IMR-90 (cell line): ENCODE measurements around the gene SDK1. TPM values are rescaled to one million over a fixed set of nuclear protein-coding genes. Genes with fewer than 3 reads are reported as not detected.

Experiments used
- ATAC-seq: fragments of 200-7000 bp; cut with Tn5 transposase; 2 replicates; pipeline ENCODE4 v1.9.1; 2020; ENCODE audit warnings: low read depth, mild to moderate bottlenecking, moderate library complexity
- BruUV-seq: library from RNA; stranded (reverse); fragments of 400-500 nt; replicated peaks from 2 replicates; lab custom pipeline; 2021; lab: Mats Ljungman, UMichigan
- CTCF ChIA-PET: fragments of 300-600 bp; formaldehyde crosslinking; extraction: SDS; loops from one replicate; lab custom pipeline; 2021; ENCODE audit warnings: antibody characterized with exemption; lab: Yijun Ruan, JAX
- POLR2A ChIA-PET: fragments of 300-600 bp; sonication (Branson Sonifier 250); formaldehyde crosslinking; loops from one replicate; lab custom pipeline; 2022; ENCODE audit warnings: antibody characterized with exemption; ENCODE audit not compliant: unreplicated experiment; lab: Charles Lee
- DNase-seq: peaks from one replicate; pipeline ENCODE4 v3.0.0; 2013
- H2AFZ ChIP-seq: replicated peaks from 2 replicates; pipeline ENCODE3; 2013; ENCODE audit warnings: low read length, mild to moderate bottlenecking; ENCODE audit not compliant: poor library complexity
- H2AK5ac ChIP-seq: 2 replicates; pipeline ENCODE4 v1.6.1; 2013; ENCODE audit warnings: low read depth, low read length, inconsistent platforms
- H2AK9ac ChIP-seq: replicated peaks from 2 replicates; pipeline ENCODE3; 2013; ENCODE audit warnings: mild to moderate bottlenecking, low read depth, low read length, moderate library complexity; ENCODE audit not compliant: poor library complexity
- H2BK120ac ChIP-seq: 2 replicates; pipeline ENCODE4 v1.6.1; 2013; ENCODE audit warnings: low read depth, low read length, inconsistent platforms
- H2BK15ac ChIP-seq: 3 replicates; pipeline ENCODE4 v1.6.1; 2013; ENCODE audit warnings: low read depth, low read length, inconsistent platforms
- H2BK20ac ChIP-seq: 2 replicates; pipeline ENCODE4 v1.6.1; 2013; ENCODE audit warnings: low read depth, mild to moderate bottlenecking, inconsistent platforms, low read length, moderate library complexity
- H2BK5ac ChIP-seq: 2 replicates; pipeline ENCODE4 v1.6.1; 2013; ENCODE audit warnings: mild to moderate bottlenecking, low read depth, low read length, inconsistent platforms; ENCODE audit not compliant: poor library complexity, severe bottlenecking
- H3K14ac ChIP-seq: replicated peaks from 2 replicates; pipeline ENCODE4 v1.6.1; 2013; ENCODE audit warnings: low read depth, low read length, inconsistent platforms
- H3K18ac ChIP-seq: 2 replicates; pipeline ENCODE4 v1.6.1; 2013; ENCODE audit warnings: low read depth, low read length, control low read depth
- H3K23ac ChIP-seq: 2 replicates; pipeline ENCODE4 v1.6.1; 2013; ENCODE audit warnings: low read depth, low read length, inconsistent platforms
- H3K27ac ChIP-seq: 2 replicates; pipeline ENCODE4 v1.5.1; 2013; ENCODE audit warnings: mild to moderate bottlenecking, control low read depth, low read length; ENCODE audit not compliant: insufficient read depth
- H3K27me3 ChIP-seq: 2 replicates; pipeline ENCODE4 v1.6.1; 2013; ENCODE audit warnings: low read length; ENCODE audit not compliant: control insufficient read depth, insufficient read depth
- H3K36me3 ChIP-seq: 2 replicates; pipeline ENCODE4 v1.6.1; 2013; ENCODE audit warnings: low read length, mixed read lengths; ENCODE audit not compliant: control insufficient read depth, insufficient read depth
- H3K4ac ChIP-seq: 2 replicates; pipeline ENCODE4 v1.6.1; 2013; ENCODE audit warnings: low read depth, low read length, inconsistent platforms
- H3K4me1 ChIP-seq: 2 replicates; pipeline ENCODE4 v1.6.1; 2013; ENCODE audit warnings: low read length, mixed read lengths; ENCODE audit not compliant: control insufficient read depth, insufficient read depth
- H3K4me2 ChIP-seq: 2 replicates; pipeline ENCODE4 v1.6.1; 2013; ENCODE audit warnings: low read depth, mild to moderate bottlenecking, control low read depth, low read length, moderate library complexity
- H3K4me3 ChIP-seq: 2 replicates; pipeline ENCODE4 v1.5.1; 2013; ENCODE audit warnings: low read depth, mild to moderate bottlenecking, control low read depth, low read length, moderate library complexity; ENCODE audit not compliant: insufficient read depth
- H3K56ac ChIP-seq: 2 replicates; pipeline ENCODE4 v1.6.1; 2013; ENCODE audit warnings: low read length, inconsistent platforms; ENCODE audit not compliant: insufficient read depth; ENCODE audit errors: extremely low read depth
- H3K79me1 ChIP-seq, 2 experiments: 2 replicates each; pipeline ENCODE4 v1.6.1; 2013; ENCODE audit warnings: low read length in 2 of 2, inconsistent platforms in 1 of 2, low read depth in 1 of 2
- H3K9ac ChIP-seq: 2 replicates; pipeline ENCODE4 v1.6.1; 2013; ENCODE audit warnings: low read depth, low read length, control low read depth
- H3K9me1 ChIP-seq: 2 replicates; pipeline ENCODE4 v1.6.1; 2013; ENCODE audit warnings: low read length, inconsistent platforms; ENCODE audit not compliant: insufficient read depth
- H3K9me3 ChIP-seq: 2 replicates; pipeline ENCODE4 v1.6.1; 2013; ENCODE audit warnings: low read length; ENCODE audit not compliant: control insufficient read depth, insufficient read depth
- H4K20me1 ChIP-seq: 2 replicates; pipeline ENCODE4 v1.6.1; 2013; ENCODE audit warnings: low read length, inconsistent platforms; ENCODE audit not compliant: insufficient read depth
- H4K5ac ChIP-seq: 2 replicates; pipeline ENCODE4 v1.6.1; 2013; ENCODE audit warnings: mild to moderate bottlenecking, low read depth, low read length, control low read depth
- H4K8ac ChIP-seq, 2 experiments: 2 replicates each; pipeline ENCODE4 v1.6.1; 2013; ENCODE audit warnings: low read depth in 2 of 2, low read length in 2 of 2, control low read depth in 1 of 2, inconsistent platforms in 1 of 2
- H4K91ac ChIP-seq: 2 replicates; pipeline ENCODE4 v1.6.1; 2013; ENCODE audit warnings: low read depth, low read length, inconsistent platforms; ENCODE audit not compliant: insufficient read depth
- BHLHE40 ChIP-seq: fragments of 150-350 bp; IDR thresholded peaks from 2 replicates; pipeline ENCODE4 v1.6.1; 2016; ENCODE audit warnings: mild to moderate bottlenecking, low read depth, low read length
- CHD1 ChIP-seq: IDR thresholded peaks from 2 replicates; pipeline ENCODE4 v1.6.1; 2012; ENCODE audit warnings: low read depth, low read length, improper control_type of control experiment
- MAZ ChIP-seq: IDR thresholded peaks from 2 replicates; pipeline ENCODE4 v1.6.1; 2012; ENCODE audit warnings: low read depth, mild to moderate bottlenecking, low read length, improper control_type of control experiment, moderate library complexity, borderline replicate concordance
- RFX5 ChIP-seq: IDR thresholded peaks from 2 replicates; pipeline ENCODE4 v1.8.0; 2012; ENCODE audit warnings: low read depth, mild to moderate bottlenecking, low read length, moderate library complexity
- WGBS, 2 experiments: methylation state at CpG; one replicate each; pipeline versions ENCODE4 v1.1.5 to v1.1.7; 2013; ENCODE audit warnings: missing lambda C conversion rate in 2 of 2; ENCODE audit not compliant: insufficient read length in 1 of 2; ENCODE audit errors: extremely low coverage in 2 of 2; 5-methylcytosine and 5-hydroxymethylcytosine counted together
- dilution Hi-C: fragments of 300-500 bp; cut with HindIII; formaldehyde crosslinking; loops from one replicate; pipeline ENCODE4 v1.14.3; 2018; ENCODE audit warnings: low sequenced_read_pairs; ENCODE audit not compliant: unreplicated experiment
- in situ Hi-C: fragments of 300-500 bp; cut with MboI; formaldehyde crosslinking; loops from 3 replicates; pipeline ENCODE4 v1.14.3; 2019; ENCODE audit warnings: low sequenced_read_pairs, inconsistent platforms, mixed read lengths
- intact Hi-C: fragments of 100-400 bp; cut with micrococcal nuclease; formaldehyde crosslinking; loops from 2 replicates; pipeline ENCODE4 v1.10.0; 2022
- polyA plus RNA-seq, 3 experiments: library from polyadenylated mRNA; depleted of rRNA; stranded (reverse); fragments of >200 nt; gene quantifications; 2 replicates each; pipeline ENCODE4 v1.2.3, GENCODE V29; 2012; ENCODE audit warnings: low replicate concordance in 1 of 3
- total RNA-seq: library from RNA; depleted of rRNA; stranded (reverse); fragments of >200 nt; gene quantifications from 2 replicates; pipeline ENCODE4 v1.2.3, GENCODE V29; 2012

Gene SDK1
- total and polyA plus RNA-seq, 2 of the 4 experiments (the other 2 are of a cell fraction) = 1.5 to 1.6 TPM

GRCh38 chr7:4014346-4015050 lies 713.4 kb downstream of the SDK1 start:
- no TSS peak for BruUV-seq
- CTCF ChIA-PET = no interaction called here
- DNase-seq (no peak), ATAC-seq (no peak)
- dilution Hi-C loops = no loop called here
- Histone ChIP-seq H2BK15ac (no peak overlapping the region), H3K14ac (no peak overlapping the region), H3K9me3 (peaks cover 17% of the 10 kb centered on the region), H2AFZ (no peak overlapping the region), H3K36me3 (no peaks in the 10 kb centered on the region), H2BK120ac (no peak overlapping the region), H3K18ac (no peak overlapping the region), H3K4me1 (no peaks in the 10 kb centered on the region), H3K4me3 (no peak overlapping the region), H2AK9ac (no peak overlapping the region), H4K5ac (no peak overlapping the region), H2AK5ac (no peak overlapping the region), H2BK20ac (no peak overlapping the region), H3K23ac (no peak overlapping the region), H3K79me1 (no peaks in the 10 kb centered on the region), H3K4ac (no peak overlapping the region), H2BK5ac (no peak overlapping the region), H3K27me3 (no peaks in the 10 kb centered on the region), H3K9ac (no peak overlapping the region), H4K91ac (no peak overlapping the region), H4K8ac (no peak overlapping the region), H3K56ac (no peak overlapping the region), H3K9me1 (no peaks in the 10 kb centered on the region), H3K4me2 (no peak overlapping the region), H4K20me1 (no peaks in the 10 kb centered on the region), H3K27ac (no peak overlapping the region)
- in situ Hi-C loops = no loop called here
- intact Hi-C loops = no loop called here
- TF ChIP-seq MAZ (no peak), CHD1 (no peak), RFX5 (no peak), BHLHE40 (no peak)
- POLR2A ChIA-PET = no interaction called here
- 60% methylated on average over 1 of the region's 13 CpGs; no CpG with 5 or more reads in 1 of the 2 experiments for WGBS, 2 experiments
